ENCODE results near the gene APOO. TPM values are rescaled to one million over a fixed set of nuclear protein-coding genes. Genes with fewer than 3 reads are reported as not detected.

APOO gene
- polyA plus RNA-seq, 1 donor, result 17.2 TPM

DNA sequence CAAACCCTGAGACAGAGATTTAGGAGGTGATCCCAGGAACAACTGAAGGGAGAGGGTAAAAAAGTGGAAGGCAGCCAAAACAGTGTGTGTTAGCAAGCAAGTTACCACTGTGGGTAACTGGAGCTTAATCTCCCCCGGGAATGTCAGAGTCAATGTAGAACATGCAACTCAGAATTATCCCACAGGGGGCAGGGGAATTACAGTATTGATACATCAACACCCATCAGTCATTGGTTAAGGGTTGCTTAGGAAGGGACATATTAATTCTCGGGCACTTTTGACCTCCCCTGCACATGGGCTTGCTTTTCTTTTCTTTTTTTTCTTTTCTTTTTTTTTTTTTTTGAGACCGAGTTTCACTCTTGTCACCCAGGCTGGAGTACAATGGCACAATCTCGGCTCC, 29.4 kb upstream of the APOO start:
- H3K9me3 ChIP-seq (ENCODE audit: control insufficient read depth, low read depth, low read length), result no peaks in the 10 kb centered on the region
- no CpG with 5 or more reads among the region's 4 CpGs for WGBS (ENCODE audit: insufficient coverage, low lambda C conversion rate)
- no peaks in the 10 kb centered on the region for H3K4me1 ChIP-seq (ENCODE audit: control insufficient read depth, insufficient read depth, low read length)
- no peaks in the 10 kb centered on the region for H3K27me3 ChIP-seq (ENCODE audit: control insufficient read depth, insufficient read depth, low read length)
- H3K36me3 ChIP-seq (ENCODE audit: control insufficient read depth, insufficient read depth, low read length), result no peaks in the 10 kb centered on the region
- H3K4me3 ChIP-seq (ENCODE audit: low read length), result no peak overlapping the region
- no peak overlapping the region for H3K27ac ChIP-seq (ENCODE audit: low read length)
- DNase-seq, result no peak

DNA sequence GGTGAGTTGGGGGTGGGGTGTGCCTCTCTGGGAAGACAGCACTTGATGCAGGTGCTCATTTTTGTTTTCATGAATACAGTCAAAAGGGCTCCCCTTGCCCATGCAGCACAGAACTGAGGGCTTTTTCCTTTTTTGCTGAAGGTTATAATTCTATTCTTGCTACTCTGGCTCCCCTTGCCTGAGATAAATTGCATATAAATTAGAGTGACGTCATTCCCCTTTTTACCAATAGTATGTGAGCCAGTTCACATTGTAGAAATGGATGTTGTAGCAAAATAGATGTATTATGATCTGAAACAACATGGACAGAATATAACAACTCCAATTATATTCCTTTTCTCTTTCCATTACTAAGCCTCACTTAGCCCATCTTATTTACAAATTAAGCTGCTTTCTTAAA, 28.4 kb upstream of the APOO start:
- H3K27ac ChIP-seq (ENCODE audit: low read length), result no peak overlapping the region
- H3K36me3 ChIP-seq (ENCODE audit: control insufficient read depth, insufficient read depth, low read length), result no peaks in the 10 kb centered on the region
- H3K27me3 ChIP-seq (ENCODE audit: control insufficient read depth, insufficient read depth, low read length), result no peaks in the 10 kb centered on the region
- H3K9me3 ChIP-seq (ENCODE audit: control insufficient read depth, low read depth, low read length), result no peaks in the 10 kb centered on the region
- H3K4me3 ChIP-seq (ENCODE audit: low read length), result no peak overlapping the region
- WGBS (ENCODE audit: insufficient coverage, low lambda C conversion rate), result no CpG with 5 or more reads among the region's 1 CpG
- peaks cover 4% of the 10 kb centered on the region for H3K4me1 ChIP-seq (ENCODE audit: control insufficient read depth, insufficient read depth, low read length)
- no peak for DNase-seq

DNA sequence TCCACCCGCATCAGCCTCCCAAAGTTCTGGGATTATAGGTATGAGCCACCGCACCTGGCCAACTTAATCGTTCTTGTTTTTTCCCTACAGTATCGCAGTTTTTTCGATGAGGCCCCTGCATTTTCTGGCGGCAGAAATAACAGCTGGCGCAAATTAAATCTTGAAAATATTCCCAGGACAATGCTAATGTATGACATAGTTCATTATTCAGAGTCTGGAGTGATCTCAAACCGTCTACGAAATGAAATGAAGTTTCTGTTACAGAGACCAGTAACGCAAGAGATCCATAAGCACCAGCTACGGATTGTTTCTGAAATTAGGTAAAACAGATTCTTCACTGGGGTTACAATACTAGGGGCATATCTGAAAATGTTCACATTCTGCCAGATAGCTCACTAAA, 27.4 kb upstream of the APOO start:
- Histone ChIP-seq H3K27ac (ENCODE audit: low read length) (no peak overlapping the region), H3K27me3 (ENCODE audit: control insufficient read depth, insufficient read depth, low read length) (no peaks in the 10 kb centered on the region), H3K36me3 (ENCODE audit: control insufficient read depth, insufficient read depth, low read length) (no peaks in the 10 kb centered on the region), H3K4me3 (ENCODE audit: low read length) (no peak overlapping the region), H3K9me3 (ENCODE audit: control insufficient read depth, low read depth, low read length) (no peaks in the 10 kb centered on the region), H3K4me1 (ENCODE audit: control insufficient read depth, insufficient read depth, low read length) (peaks cover 4% of the 10 kb centered on the region)
- WGBS (ENCODE audit: insufficient coverage, low lambda C conversion rate), result no CpG with 5 or more reads among the region's 11 CpGs
- no peak for DNase-seq

DNA sequence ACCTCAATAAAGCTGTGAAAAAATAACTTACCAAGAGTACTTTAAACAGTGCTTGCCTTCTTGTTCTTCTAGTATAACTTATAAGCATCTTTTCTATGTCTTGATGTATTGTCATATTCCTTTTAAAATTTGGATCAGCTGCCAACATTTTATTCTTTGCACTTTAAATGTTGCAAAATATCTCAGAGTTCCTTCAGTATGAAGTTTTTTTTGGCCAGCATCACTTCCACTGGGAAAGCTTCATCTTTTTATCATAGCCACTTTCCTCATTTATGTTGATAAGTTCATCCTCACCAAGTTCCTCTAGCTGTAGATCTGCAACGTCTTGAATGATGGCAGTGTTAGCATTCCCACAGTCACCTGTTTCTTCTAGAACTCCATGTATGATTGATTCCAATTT, 24.3 kb upstream of the APOO start:
- no CpG with 5 or more reads among the region's 1 CpG for WGBS (ENCODE audit: insufficient coverage, low lambda C conversion rate)
- H3K27ac ChIP-seq (ENCODE audit: low read length), result peak overlapping the region; percentile 42
- no peaks in the 10 kb centered on the region for H3K36me3 ChIP-seq (ENCODE audit: control insufficient read depth, insufficient read depth, low read length)
- H3K4me1 ChIP-seq (ENCODE audit: control insufficient read depth, insufficient read depth, low read length), result peaks cover 4% of the 10 kb centered on the region
- H3K4me3 ChIP-seq (ENCODE audit: low read length), result no peak overlapping the region
- no peaks in the 10 kb centered on the region for H3K27me3 ChIP-seq (ENCODE audit: control insufficient read depth, insufficient read depth, low read length)
- DNase-seq, result no peak
- H3K9me3 ChIP-seq (ENCODE audit: control insufficient read depth, low read depth, low read length), result no peaks in the 10 kb centered on the region

DNA sequence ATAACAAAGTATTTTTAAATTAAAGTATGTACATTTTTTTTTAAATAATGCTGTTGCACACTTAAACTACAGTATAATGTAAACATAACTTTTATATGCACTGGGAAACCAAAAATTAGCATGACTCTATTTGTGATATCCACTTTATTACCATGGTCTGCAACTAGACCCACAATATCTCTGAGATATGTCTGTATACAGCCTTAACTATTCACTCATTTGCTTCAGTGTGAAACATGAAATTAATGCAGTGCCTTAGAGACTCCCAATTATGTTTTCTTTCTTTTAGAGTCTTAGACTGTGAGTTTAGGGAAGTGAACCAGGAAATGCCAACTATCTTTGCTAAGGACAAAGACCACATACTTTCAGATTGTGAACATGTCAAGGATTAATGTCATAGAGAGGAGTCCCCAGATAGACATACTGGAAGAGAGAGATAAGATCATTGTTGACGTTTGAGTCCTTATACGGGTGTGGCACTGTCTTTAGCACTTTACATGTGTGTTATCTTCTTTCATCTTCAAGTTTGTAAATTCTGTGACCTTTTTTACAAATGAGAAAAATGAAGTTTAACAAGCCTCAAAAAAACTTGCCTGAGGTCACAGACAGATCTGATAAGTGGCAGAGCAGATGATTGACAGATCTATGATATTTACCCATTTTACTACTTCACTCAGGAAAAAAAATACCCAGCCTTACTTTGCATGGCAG, 23.3 kb upstream of the APOO start:
- WGBS (ENCODE audit: insufficient coverage, low lambda C conversion rate), result no CpG with 5 or more reads among the region's 2 CpGs
- no peaks in the 10 kb centered on the region for H3K27me3 ChIP-seq (ENCODE audit: control insufficient read depth, insufficient read depth, low read length)
- peaks cover 4% of the 10 kb centered on the region for H3K4me1 ChIP-seq (ENCODE audit: control insufficient read depth, insufficient read depth, low read length)
- peak overlapping the region; percentile 42 for H3K27ac ChIP-seq (ENCODE audit: low read length)
- no peaks in the 10 kb centered on the region for H3K9me3 ChIP-seq (ENCODE audit: control insufficient read depth, low read depth, low read length)
- DNase-seq, result peak in 1 of 2 donors; percentile 39
- H3K4me3 ChIP-seq (ENCODE audit: low read length), result no peak overlapping the region
- no peaks in the 10 kb centered on the region for H3K36me3 ChIP-seq (ENCODE audit: control insufficient read depth, insufficient read depth, low read length)

DNA sequence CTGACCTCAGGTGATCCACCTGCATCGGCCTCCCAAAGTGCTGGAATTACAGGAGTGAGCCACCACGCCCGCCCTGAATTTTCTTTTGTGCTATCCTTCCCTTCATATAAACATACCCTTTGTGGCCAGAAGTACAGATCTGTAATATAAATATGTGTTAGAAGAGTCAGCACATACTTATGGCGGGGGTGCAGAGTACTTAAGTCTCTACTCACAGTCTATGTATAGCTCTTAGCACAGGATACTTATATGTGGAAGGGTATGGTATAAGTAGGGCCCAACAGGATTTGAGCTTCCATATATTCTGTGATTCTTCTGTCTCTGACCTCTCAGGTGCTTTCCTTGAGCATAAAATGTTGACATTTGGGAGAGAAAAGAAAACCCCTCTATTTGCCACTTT, 18.3 kb upstream of the APOO start:
- no peak overlapping the region for H3K27ac ChIP-seq (ENCODE audit: low read length)
- H3K27me3 ChIP-seq (ENCODE audit: control insufficient read depth, insufficient read depth, low read length), result no peaks in the 10 kb centered on the region
- H3K9me3 ChIP-seq (ENCODE audit: control insufficient read depth, low read depth, low read length), result no peaks in the 10 kb centered on the region
- H3K36me3 ChIP-seq (ENCODE audit: control insufficient read depth, insufficient read depth, low read length), result no peaks in the 10 kb centered on the region
- H3K4me3 ChIP-seq (ENCODE audit: low read length), result no peak overlapping the region
- no peaks in the 10 kb centered on the region for H3K4me1 ChIP-seq (ENCODE audit: control insufficient read depth, insufficient read depth, low read length)
- WGBS (ENCODE audit: insufficient coverage, low lambda C conversion rate), result no CpG with 5 or more reads among the region's 4 CpGs
- DNase-seq, result no peak

DNA sequence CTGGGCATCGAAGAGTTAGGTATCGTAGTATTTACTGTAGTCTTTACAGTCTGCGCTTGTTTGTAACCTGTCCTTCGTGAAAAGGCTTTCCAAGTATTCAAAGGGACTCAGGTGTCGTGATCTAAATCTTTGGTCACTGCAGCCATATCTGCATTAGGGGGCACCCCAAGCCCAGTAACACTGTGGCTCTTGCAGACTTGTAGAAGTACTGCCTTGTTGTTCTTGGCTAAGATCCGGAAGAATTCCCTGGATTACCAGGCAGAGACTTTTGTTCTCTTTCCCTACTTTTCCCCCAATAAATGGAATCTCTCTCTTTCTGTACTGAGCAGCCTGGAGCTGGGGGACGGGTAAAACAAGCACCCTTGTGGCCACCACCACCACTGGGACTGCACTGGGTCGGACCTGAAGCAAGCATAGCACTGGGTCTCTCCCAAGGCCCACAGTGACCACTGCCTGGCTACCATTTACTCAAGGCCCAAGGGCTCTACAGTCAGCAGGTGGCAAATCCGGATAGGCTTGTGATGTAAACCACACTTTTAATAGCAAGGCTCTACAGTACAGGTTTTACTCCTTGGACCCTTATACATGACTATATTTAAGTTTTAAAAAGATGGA, 12.1 kb upstream of the APOO start:
- no peak for DNase-seq
- Histone ChIP-seq H3K4me3 (ENCODE audit: low read length) (no peak overlapping the region), H3K27ac (ENCODE audit: low read length) (no peak overlapping the region), H3K9me3 (ENCODE audit: control insufficient read depth, low read depth, low read length) (no peaks in the 10 kb centered on the region), H3K4me1 (ENCODE audit: control insufficient read depth, insufficient read depth, low read length) (no peaks in the 10 kb centered on the region), H3K36me3 (ENCODE audit: control insufficient read depth, insufficient read depth, low read length) (no peaks in the 10 kb centered on the region), H3K27me3 (ENCODE audit: control insufficient read depth, insufficient read depth, low read length) (no peaks in the 10 kb centered on the region)
- no CpG with 5 or more reads among the region's 9 CpGs for WGBS (ENCODE audit: insufficient coverage, low lambda C conversion rate)

DNA sequence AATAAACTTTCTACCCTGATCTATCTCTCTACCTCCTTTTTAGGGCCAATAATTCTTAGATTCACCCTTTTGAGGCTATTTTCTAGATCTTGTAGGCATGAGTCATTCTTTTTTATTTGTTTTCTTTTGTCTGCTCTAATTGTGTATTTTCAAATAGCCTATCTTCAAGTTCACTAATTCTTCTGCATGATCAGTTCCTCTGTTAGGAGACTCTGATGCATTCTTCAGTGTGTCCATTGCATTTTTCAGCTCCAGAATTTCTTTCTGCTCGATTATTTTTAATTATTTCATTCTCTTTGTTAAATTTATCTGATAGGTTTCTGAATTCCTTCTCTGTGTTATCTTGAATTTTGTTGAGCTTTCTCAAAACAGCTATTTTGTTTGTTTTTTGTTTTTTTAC, 11.4 kb upstream of the APOO start:
- no peaks in the 10 kb centered on the region for H3K27me3 ChIP-seq (ENCODE audit: control insufficient read depth, insufficient read depth, low read length)
- WGBS (ENCODE audit: insufficient coverage, low lambda C conversion rate), result no CpG with 5 or more reads among the region's 1 CpG
- no peaks in the 10 kb centered on the region for H3K4me1 ChIP-seq (ENCODE audit: control insufficient read depth, insufficient read depth, low read length)
- DNase-seq, result no peak
- H3K27ac ChIP-seq (ENCODE audit: low read length), result no peak overlapping the region
- H3K4me3 ChIP-seq (ENCODE audit: low read length), result no peak overlapping the region
- no peaks in the 10 kb centered on the region for H3K36me3 ChIP-seq (ENCODE audit: control insufficient read depth, insufficient read depth, low read length)
- H3K9me3 ChIP-seq (ENCODE audit: control insufficient read depth, low read depth, low read length), result no peaks in the 10 kb centered on the region

DNA sequence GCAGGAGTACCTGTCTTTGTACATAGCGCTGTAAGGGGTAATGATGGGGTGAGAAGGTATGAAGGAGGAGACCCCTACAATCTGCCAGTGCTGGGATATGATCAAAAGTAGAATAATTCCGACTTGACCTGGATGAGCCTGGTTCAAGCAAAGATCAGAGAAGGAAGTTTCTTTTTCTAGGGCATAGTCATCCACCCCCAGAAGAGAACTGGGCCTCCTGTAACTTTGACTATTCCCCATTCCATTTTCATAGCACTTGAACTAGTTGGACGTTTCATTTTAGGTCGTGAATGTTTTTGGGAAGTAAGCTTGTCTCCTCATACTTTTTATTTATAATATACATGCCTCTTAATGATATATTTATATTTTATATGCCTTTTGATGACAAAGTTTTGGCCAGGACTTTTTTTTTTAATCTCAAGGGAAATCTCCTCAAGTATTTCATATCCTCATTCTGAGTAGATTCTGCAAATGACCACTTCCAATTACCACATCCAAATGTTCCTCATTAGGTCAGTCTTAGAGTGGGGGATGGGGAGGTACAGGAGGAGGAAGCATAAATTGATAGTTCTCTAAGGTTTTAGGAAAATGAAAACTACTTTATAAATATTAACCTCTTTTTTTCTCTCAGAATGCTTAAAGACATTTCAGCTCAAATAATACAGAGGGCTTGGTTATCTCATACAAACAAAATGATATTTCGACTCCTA, 3.5 kb upstream of the APOO start:
- no CpG with 5 or more reads among the region's 5 CpGs for WGBS (ENCODE audit: insufficient coverage, low lambda C conversion rate)
- no peak for DNase-seq
- Histone ChIP-seq H3K27ac (ENCODE audit: low read length) (no peak overlapping the region), H3K36me3 (ENCODE audit: control insufficient read depth, insufficient read depth, low read length) (no peaks in the 10 kb centered on the region), H3K4me3 (ENCODE audit: low read length) (no peak overlapping the region), H3K27me3 (ENCODE audit: control insufficient read depth, insufficient read depth, low read length) (no peaks in the 10 kb centered on the region), H3K9me3 (ENCODE audit: control insufficient read depth, low read depth, low read length) (no peaks in the 10 kb centered on the region), H3K4me1 (ENCODE audit: control insufficient read depth, insufficient read depth, low read length) (peaks cover 7% of the 10 kb centered on the region)

DNA sequence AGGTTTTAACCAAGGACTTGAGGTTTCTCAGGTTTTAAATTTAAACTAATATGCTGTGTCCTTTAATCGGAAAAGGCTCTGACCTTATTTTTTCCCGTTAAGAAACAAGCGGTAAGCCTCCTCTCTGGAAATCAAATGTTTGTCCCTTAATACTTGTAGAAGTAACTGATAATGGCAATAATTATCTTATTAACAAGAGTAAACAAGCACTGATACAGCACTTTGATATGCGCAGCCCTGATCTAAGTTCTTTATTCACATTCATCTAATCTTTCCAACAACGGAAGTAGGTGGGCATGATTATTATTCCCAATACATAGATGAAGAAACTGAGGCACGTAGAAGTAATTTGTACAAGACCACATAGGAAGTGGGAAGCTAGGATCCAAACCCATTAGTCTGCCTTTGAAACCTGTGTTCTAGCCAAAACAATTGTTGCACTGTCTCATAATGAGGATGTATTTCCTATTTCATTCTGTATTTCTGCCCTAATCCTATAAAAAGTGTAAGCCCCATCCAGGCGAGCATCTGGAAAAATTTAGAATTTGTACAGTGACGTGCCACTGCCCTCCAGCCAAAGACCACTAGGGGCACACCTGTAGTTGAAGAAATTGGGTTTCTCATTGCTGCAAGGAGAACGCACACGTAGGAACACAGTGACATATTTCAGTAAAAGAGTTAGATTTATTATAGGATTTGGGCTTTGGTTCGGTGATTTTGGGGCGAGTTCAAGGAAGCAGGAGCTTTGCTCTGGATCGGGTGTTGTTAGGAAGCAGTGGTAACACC, 674 bp upstream of the APOO start:
- peak overlapping the region; percentile 51 for H3K4me3 ChIP-seq (ENCODE audit: low read length)
- no peaks in the 10 kb centered on the region for H3K36me3 ChIP-seq (ENCODE audit: control insufficient read depth, insufficient read depth, low read length)
- peaks cover 11% of the 10 kb centered on the region for H3K4me1 ChIP-seq (ENCODE audit: control insufficient read depth, insufficient read depth, low read length)
- no peak for DNase-seq
- no peaks in the 10 kb centered on the region for H3K27me3 ChIP-seq (ENCODE audit: control insufficient read depth, insufficient read depth, low read length)
- H3K9me3 ChIP-seq (ENCODE audit: control insufficient read depth, low read depth, low read length), result no peaks in the 10 kb centered on the region
- H3K27ac ChIP-seq (ENCODE audit: low read length), result peak overlapping the region; percentile 95
- WGBS (ENCODE audit: insufficient coverage, low lambda C conversion rate), result no CpG with 5 or more reads among the region's 13 CpGs

All from large intestine (tissue), 3 donors.